Measurements from ENCODE around the gene ZFAND4. TPM values are rescaled to one million over a fixed set of nuclear protein-coding genes. Genes with fewer than 3 reads are reported as not detected.

Gene ZFAND4
- total and polyA plus RNA-seq, 9 of the 15 experiments (the other 6 are each of a cell fraction or from before 2014, with no cell fraction given), result 0.42 to 3.0 (median 1.5) TPM

DNA sequence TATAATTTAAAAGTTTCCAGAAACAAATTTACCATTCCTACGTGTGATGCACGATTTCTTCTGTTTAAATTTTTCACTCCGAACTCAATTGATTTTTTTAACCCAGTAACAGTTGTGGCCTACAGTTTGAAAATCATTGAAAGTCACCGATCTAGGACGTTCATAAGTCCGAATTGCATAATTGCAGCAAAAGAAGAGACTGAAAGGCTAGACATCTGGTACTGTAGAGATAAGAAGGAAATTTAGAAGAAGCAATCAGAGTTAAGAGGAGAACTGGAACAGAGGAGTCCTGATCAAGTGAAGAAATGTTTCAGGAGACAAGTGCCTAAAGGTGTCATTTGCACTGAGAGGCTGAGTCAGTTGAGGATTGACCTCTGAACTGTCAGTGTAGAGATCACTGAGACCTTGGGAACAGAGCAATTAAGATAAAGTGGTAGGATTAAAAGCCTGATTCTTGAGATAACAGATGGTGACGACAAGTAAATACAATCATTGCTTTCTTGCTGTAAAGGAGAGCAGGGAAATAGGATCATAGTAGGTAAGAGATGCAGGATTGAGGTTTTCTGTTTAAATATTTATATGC lies 73.5 kb downstream of the ZFAND4 start (continued):
- TF ChIP-seq, protein P1, sequence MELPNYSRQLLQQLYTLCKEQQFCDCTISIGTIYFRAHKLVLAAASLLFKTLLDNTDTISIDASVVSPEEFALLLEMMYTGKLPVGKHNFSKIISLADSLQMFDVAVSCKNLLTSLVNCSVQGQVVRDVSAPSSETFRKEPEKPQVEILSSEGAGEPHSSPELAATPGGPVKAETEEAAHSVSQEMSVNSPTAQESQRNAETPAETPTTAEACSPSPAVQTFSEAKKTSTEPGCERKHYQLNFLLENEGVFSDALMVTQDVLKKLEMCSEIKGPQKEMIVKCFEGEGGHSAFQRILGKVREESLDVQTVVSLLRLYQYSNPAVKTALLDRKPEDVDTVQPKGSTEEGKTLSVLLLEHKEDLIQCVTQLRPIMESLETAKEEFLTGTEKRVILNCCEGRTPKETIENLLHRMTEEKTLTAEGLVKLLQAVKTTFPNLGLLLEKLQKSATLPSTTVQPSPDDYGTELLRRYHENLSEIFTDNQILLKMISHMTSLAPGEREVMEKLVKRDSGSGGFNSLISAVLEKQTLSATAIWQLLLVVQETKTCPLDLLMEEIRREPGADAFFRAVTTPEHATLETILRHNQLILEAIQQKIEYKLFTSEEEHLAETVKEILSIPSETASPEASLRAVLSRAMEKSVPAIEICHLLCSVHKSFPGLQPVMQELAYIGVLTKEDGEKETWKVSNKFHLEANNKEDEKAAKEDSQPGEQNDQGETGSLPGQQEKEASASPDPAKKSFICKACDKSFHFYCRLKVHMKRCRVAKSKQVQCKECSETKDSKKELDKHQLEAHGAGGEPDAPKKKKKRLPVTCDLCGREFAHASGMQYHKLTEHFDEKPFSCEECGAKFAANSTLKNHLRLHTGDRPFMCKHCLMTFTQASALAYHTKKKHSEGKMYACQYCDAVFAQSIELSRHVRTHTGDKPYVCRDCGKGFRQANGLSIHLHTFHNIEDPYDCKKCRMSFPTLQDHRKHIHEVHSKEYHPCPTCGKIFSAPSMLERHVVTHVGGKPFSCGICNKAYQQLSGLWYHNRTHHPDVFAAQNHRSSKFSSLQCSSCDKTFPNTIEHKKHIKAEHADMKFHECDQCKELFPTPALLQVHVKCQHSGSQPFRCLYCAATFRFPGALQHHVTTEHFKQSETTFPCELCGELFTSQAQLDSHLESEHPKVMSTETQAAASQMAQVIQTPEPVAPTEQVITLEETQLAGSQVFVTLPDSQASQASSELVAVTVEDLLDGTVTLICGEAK (IDR thresholded peaks at IDR 0.05), result no peak
- TF ChIP-seq, protein P1 (CRISPR knock-in tag; IDR thresholded peaks at IDR 0.05), result no peak
- TF ChIP-seq, protein P2, sequence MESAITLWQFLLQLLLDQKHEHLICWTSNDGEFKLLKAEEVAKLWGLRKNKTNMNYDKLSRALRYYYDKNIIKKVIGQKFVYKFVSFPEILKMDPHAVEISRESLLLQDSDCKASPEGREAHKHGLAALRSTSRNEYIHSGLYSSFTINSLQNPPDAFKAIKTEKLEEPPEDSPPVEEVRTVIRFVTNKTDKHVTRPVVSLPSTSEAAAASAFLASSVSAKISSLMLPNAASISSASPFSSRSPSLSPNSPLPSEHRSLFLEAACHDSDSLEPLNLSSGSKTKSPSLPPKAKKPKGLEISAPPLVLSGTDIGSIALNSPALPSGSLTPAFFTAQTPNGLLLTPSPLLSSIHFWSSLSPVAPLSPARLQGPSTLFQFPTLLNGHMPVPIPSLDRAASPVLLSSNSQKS (CRISPR knock-in tag; IDR thresholded peaks at IDR 0.05), result no peak
- TF ChIP-seq BCL6 (CRISPR knock-in tag; IDR thresholded peaks at IDR 0.05), result no peak
- TF ChIP-seq, protein P3, sequence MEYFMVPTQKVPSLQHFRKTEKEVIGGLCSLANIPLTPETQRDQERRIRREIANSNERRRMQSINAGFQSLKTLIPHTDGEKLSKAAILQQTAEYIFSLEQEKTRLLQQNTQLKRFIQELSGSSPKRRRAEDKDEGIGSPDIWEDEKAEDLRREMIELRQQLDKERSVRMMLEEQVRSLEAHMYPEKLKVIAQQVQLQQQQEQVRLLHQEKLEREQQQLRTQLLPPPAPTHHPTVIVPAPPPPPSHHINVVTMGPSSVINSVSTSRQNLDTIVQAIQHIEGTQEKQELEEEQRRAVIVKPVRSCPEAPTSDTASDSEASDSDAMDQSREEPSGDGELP (CRISPR knock-in tag; IDR thresholded peaks at IDR 0.05; ENCODE audit: borderline replicate concordance), result no peak
- TF ChIP-seq, protein P4, sequence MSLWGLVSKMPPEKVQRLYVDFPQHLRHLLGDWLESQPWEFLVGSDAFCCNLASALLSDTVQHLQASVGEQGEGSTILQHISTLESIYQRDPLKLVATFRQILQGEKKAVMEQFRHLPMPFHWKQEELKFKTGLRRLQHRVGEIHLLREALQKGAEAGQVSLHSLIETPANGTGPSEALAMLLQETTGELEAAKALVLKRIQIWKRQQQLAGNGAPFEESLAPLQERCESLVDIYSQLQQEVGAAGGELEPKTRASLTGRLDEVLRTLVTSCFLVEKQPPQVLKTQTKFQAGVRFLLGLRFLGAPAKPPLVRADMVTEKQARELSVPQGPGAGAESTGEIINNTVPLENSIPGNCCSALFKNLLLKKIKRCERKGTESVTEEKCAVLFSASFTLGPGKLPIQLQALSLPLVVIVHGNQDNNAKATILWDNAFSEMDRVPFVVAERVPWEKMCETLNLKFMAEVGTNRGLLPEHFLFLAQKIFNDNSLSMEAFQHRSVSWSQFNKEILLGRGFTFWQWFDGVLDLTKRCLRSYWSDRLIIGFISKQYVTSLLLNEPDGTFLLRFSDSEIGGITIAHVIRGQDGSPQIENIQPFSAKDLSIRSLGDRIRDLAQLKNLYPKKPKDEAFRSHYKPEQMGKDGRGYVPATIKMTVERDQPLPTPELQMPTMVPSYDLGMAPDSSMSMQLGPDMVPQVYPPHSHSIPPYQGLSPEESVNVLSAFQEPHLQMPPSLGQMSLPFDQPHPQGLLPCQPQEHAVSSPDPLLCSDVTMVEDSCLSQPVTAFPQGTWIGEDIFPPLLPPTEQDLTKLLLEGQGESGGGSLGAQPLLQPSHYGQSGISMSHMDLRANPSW (CRISPR knock-in tag; IDR thresholded peaks at IDR 0.05), result no peak
- no peak for TF ChIP-seq RBM25 (IDR thresholded peaks at IDR 0.05; ENCODE audit: low read depth, low read length, severe bottlenecking)
- TF ChIP-seq, protein P5, sequence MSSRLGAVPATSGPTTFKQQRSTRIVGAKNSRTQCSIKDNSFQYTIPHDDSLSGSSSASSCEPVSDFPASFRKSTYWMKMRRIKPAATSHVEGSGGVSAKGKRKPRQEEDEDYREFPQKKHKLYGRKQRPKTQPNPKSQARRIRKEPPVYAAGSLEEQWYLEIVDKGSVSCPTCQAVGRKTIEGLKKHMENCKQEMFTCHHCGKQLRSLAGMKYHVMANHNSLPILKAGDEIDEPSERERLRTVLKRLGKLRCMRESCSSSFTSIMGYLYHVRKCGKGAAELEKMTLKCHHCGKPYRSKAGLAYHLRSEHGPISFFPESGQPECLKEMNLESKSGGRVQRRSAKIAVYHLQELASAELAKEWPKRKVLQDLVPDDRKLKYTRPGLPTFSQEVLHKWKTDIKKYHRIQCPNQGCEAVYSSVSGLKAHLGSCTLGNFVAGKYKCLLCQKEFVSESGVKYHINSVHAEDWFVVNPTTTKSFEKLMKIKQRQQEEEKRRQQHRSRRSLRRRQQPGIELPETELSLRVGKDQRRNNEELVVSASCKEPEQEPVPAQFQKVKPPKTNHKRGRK (tag; IDR thresholded peaks at IDR 0.05), result no peak
